Measurements from ENCODE around the gene CHST11.
A peak's percentile ranks its signal among the peaks of the same experiment; 100 is the strongest.

CHST11 gene

GRCh38 chr12:104583301-104583700, 126.6 kb downstream of the CHST11 start:
- H3K4me1 ChIP-seq (ENCODE audit: control extremely low read depth in 1 of 4, control insufficient read depth in 4 of 4, insufficient read depth in 4 of 4, low read length in 3 of 4): peaks cover 4 to 62% (median 46%) of the 10 kb centered on the region in 4 experiments
- peaks cover 0 to 42% (median 2%) of the 10 kb centered on the region in 4 experiments for H3K36me3 ChIP-seq (ENCODE audit: control insufficient read depth in 4 of 4, insufficient read depth in 4 of 4, low read length in 3 of 4)
- ChIA-PET CTCF (interaction anchor here (1.0 to 1.1 kb wide), 2 partner anchors 8 to 18 kb away, joined by 3 read pairs; no protein-coding TSS in a partner anchor), POLR2A (interaction anchor here (1.0 kb wide), 1 partner anchor 60 kb away, joined by 3 read pairs; no protein-coding TSS in a partner anchor)
- no peaks in the 10 kb centered on the region for H3K27me3 ChIP-seq (replicated peaks in 2 of 5; ENCODE audit: control insufficient read depth in 4 of 5, insufficient read depth in 5 of 5, low read length in 4 of 5)
- no peaks in the 10 kb centered on the region for H3K9me3 ChIP-seq (ENCODE audit: control extremely low read depth in 1 of 5, control insufficient read depth in 4 of 5, insufficient read depth in 2 of 5, low read depth in 1 of 5, low read length in 4 of 5)
- 74% methylated on average over 4 of the region's 4 CpGs for WGBS (ENCODE audit: insufficient coverage)
- H3K27ac ChIP-seq (ENCODE audit: insufficient read depth in 1 of 2, low read depth in 1 of 2, low read length in 2 of 2, poor library complexity in 1 of 2, severe bottlenecking in 2 of 2): no peak overlapping the region
- H3K4me3 ChIP-seq (ENCODE audit: control insufficient read depth in 1 of 7, extremely low read depth in 1 of 7, insufficient read depth in 4 of 7, low read depth in 2 of 7, low read length in 6 of 7): no peak overlapping the region
- no peak for DNase-seq

- no peak overlapping the region for H3K4me3 ChIP-seq (ENCODE audit: control insufficient read depth in 1 of 7, extremely low read depth in 1 of 7, insufficient read depth in 4 of 7, low read depth in 2 of 7, low read length in 6 of 7)
- peaks cover 4 to 53% (median 34%) of the 10 kb centered on the region in 4 experiments for H3K4me1 ChIP-seq (ENCODE audit: control extremely low read depth in 1 of 4, control insufficient read depth in 4 of 4, insufficient read depth in 4 of 4, low read length in 3 of 4)
- H3K36me3 ChIP-seq (ENCODE audit: control insufficient read depth in 4 of 4, insufficient read depth in 4 of 4, low read length in 3 of 4): peaks cover 2 to 49% (median 4%) of the 10 kb centered on the region in 4 experiments
- H3K9me3 ChIP-seq (ENCODE audit: control extremely low read depth in 1 of 5, control insufficient read depth in 4 of 5, insufficient read depth in 2 of 5, low read depth in 1 of 5, low read length in 4 of 5): no peaks in the 10 kb centered on the region
- H3K27ac ChIP-seq (ENCODE audit: insufficient read depth in 1 of 2, low read depth in 1 of 2, low read length in 2 of 2, poor library complexity in 1 of 2, severe bottlenecking in 2 of 2): no peak overlapping the region
- WGBS (ENCODE audit: insufficient coverage): 92% methylated on average over 1 of the region's 4 CpGs
- no peaks in the 10 kb centered on the region for H3K27me3 ChIP-seq (replicated peaks in 2 of 5; ENCODE audit: control insufficient read depth in 4 of 5, insufficient read depth in 5 of 5, low read length in 4 of 5)
- ChIA-PET POLR2A (no interaction called here), CTCF (interaction anchor here (1.7 kb wide), 1 partner anchor 10 kb away, joined by 4 read pairs; no protein-coding TSS in a partner anchor)
- DNase-seq: no peak
These were observed 128.8 kb downstream of the CHST11 start for GRCh38 chr12:104585448-104586055.

- H3K36me3 ChIP-seq (ENCODE audit: control insufficient read depth in 4 of 4, insufficient read depth in 4 of 4, low read length in 3 of 4): peaks cover 2 to 45% (median 4%) of the 10 kb centered on the region in 4 experiments
- ChIA-PET CTCF (interaction anchor here (1.1 to 1.7 kb wide), 2 partner anchors 9 to 11 kb away, joined by 3 to 4 read pairs; no protein-coding TSS in a partner anchor), POLR2A (no interaction called here)
- H3K27ac ChIP-seq (ENCODE audit: insufficient read depth in 1 of 2, low read depth in 1 of 2, low read length in 2 of 2, poor library complexity in 1 of 2, severe bottlenecking in 2 of 2): no peak overlapping the region
- H3K9me3 ChIP-seq (ENCODE audit: control extremely low read depth in 1 of 5, control insufficient read depth in 4 of 5, insufficient read depth in 2 of 5, low read depth in 1 of 5, low read length in 4 of 5): no peaks in the 10 kb centered on the region
- no peak for DNase-seq
- no peaks in the 10 kb centered on the region for H3K27me3 ChIP-seq (replicated peaks in 2 of 5; ENCODE audit: control insufficient read depth in 4 of 5, insufficient read depth in 5 of 5, low read length in 4 of 5)
- no peak overlapping the region for H3K4me3 ChIP-seq (ENCODE audit: control insufficient read depth in 1 of 7, extremely low read depth in 1 of 7, insufficient read depth in 4 of 7, low read depth in 2 of 7, low read length in 6 of 7)
- 87% methylated on average over 5 of the region's 7 CpGs for WGBS (ENCODE audit: insufficient coverage)
- peaks cover 4 to 48% (median 32%) of the 10 kb centered on the region in 4 experiments for H3K4me1 ChIP-seq (ENCODE audit: control extremely low read depth in 1 of 4, control insufficient read depth in 4 of 4, insufficient read depth in 4 of 4, low read length in 3 of 4)
These were observed 129.7 kb downstream of the CHST11 start for GRCh38 chr12:104586351-104586919.

- H3K27me3 ChIP-seq (replicated peaks in 2 of 5; ENCODE audit: control insufficient read depth in 4 of 5, insufficient read depth in 5 of 5, low read length in 4 of 5): no peaks in the 10 kb centered on the region
- ChIA-PET CTCF (interaction anchor here (0.5 to 1.9 kb wide), 6 partner anchors 9 to 207 kb away, joined by 3 to 8 read pairs (median 4); no protein-coding TSS in a partner anchor), POLR2A (no interaction called here)
- H3K4me1 ChIP-seq (ENCODE audit: control extremely low read depth in 1 of 4, control insufficient read depth in 4 of 4, insufficient read depth in 4 of 4, low read length in 3 of 4): peaks cover 4 to 31% (median 17%) of the 10 kb centered on the region in 4 experiments
- peaks cover 2 to 41% (median 8%) of the 10 kb centered on the region in 4 experiments for H3K36me3 ChIP-seq (ENCODE audit: control insufficient read depth in 4 of 4, insufficient read depth in 4 of 4, low read length in 3 of 4)
- WGBS (ENCODE audit: insufficient coverage): 94% methylated on average over 7 of the region's 11 CpGs
- no peak for DNase-seq
- H3K9me3 ChIP-seq (ENCODE audit: control extremely low read depth in 1 of 5, control insufficient read depth in 4 of 5, insufficient read depth in 2 of 5, low read depth in 1 of 5, low read length in 4 of 5): no peaks in the 10 kb centered on the region
- no peak overlapping the region for H3K27ac ChIP-seq (ENCODE audit: insufficient read depth in 1 of 2, low read depth in 1 of 2, low read length in 2 of 2, poor library complexity in 1 of 2, severe bottlenecking in 2 of 2)
- no peak overlapping the region for H3K4me3 ChIP-seq (ENCODE audit: control insufficient read depth in 1 of 7, extremely low read depth in 1 of 7, insufficient read depth in 4 of 7, low read depth in 2 of 7, low read length in 6 of 7)
These were observed 131.5 kb downstream of the CHST11 start for GRCh38 chr12:104588047-104588920.

- no peaks in the 10 kb centered on the region for H3K9me3 ChIP-seq (ENCODE audit: control extremely low read depth in 1 of 5, control insufficient read depth in 4 of 5, insufficient read depth in 2 of 5, low read depth in 1 of 5, low read length in 4 of 5)
- H3K27ac ChIP-seq (ENCODE audit: insufficient read depth in 1 of 2, low read depth in 1 of 2, low read length in 2 of 2, poor library complexity in 1 of 2, severe bottlenecking in 2 of 2): no peak overlapping the region
- DNase-seq: peak in 1 of 3 donors; percentile 32
- peaks cover 2 to 46% (median 8%) of the 10 kb centered on the region in 4 experiments for H3K36me3 ChIP-seq (ENCODE audit: control insufficient read depth in 4 of 4, insufficient read depth in 4 of 4, low read length in 3 of 4)
- peaks cover 4 to 32% (median 18%) of the 10 kb centered on the region in 4 experiments for H3K4me1 ChIP-seq (ENCODE audit: control extremely low read depth in 1 of 4, control insufficient read depth in 4 of 4, insufficient read depth in 4 of 4, low read length in 3 of 4)
- no peaks in the 10 kb centered on the region for H3K27me3 ChIP-seq (replicated peaks in 2 of 5; ENCODE audit: control insufficient read depth in 4 of 5, insufficient read depth in 5 of 5, low read length in 4 of 5)
- WGBS (ENCODE audit: insufficient coverage): 33% methylated on average over 1 of the region's 5 CpGs
- ChIA-PET CTCF (interaction anchor here (0.5 to 1.9 kb wide), 5 partner anchors 13 to 102 kb away, joined by 3 to 8 read pairs (median 3); no protein-coding TSS in a partner anchor), POLR2A (interaction anchor here (0.7 kb wide), 1 partner anchor 10 kb away, joined by 4 read pairs; no protein-coding TSS in a partner anchor)
- no peak overlapping the region for H3K4me3 ChIP-seq (ENCODE audit: control insufficient read depth in 1 of 7, extremely low read depth in 1 of 7, insufficient read depth in 4 of 7, low read depth in 2 of 7, low read length in 6 of 7)
These were observed 132.3 kb downstream of the CHST11 start for GRCh38 chr12:104588921-104589590.

- POLR2A ChIA-PET: interaction anchor here (0.7 kb wide), 1 partner anchor 9 kb away, joined by 4 read pairs; no protein-coding TSS in a partner anchor
- H3K4me1 ChIP-seq (ENCODE audit: control extremely low read depth in 1 of 4, control insufficient read depth in 4 of 4, insufficient read depth in 4 of 4, low read length in 3 of 4): peaks cover 6 to 34% (median 23%) of the 10 kb centered on the region in 4 experiments
- no peak for DNase-seq
- no peaks in the 10 kb centered on the region for H3K27me3 ChIP-seq (replicated peaks in 2 of 5; ENCODE audit: control insufficient read depth in 4 of 5, insufficient read depth in 5 of 5, low read length in 4 of 5)
- CTCF ChIA-PET: interaction anchor here (0.6 to 1.8 kb wide), 3 partner anchors 12 to 24 kb away, joined by 3 to 5 read pairs (median 4); no protein-coding TSS in a partner anchor
- WGBS (ENCODE audit: insufficient coverage): 100% methylated on average over 3 of the region's 8 CpGs
- no peaks in the 10 kb centered on the region for H3K9me3 ChIP-seq (ENCODE audit: control extremely low read depth in 1 of 5, control insufficient read depth in 4 of 5, insufficient read depth in 2 of 5, low read depth in 1 of 5, low read length in 4 of 5)
- H3K36me3 ChIP-seq (ENCODE audit: control insufficient read depth in 4 of 4, insufficient read depth in 4 of 4, low read length in 3 of 4): peaks cover 2 to 45% (median 8%) of the 10 kb centered on the region in 4 experiments
- H3K4me3 ChIP-seq (ENCODE audit: control insufficient read depth in 1 of 7, extremely low read depth in 1 of 7, insufficient read depth in 4 of 7, low read depth in 2 of 7, low read length in 6 of 7): no peak overlapping the region
- no peak overlapping the region for H3K27ac ChIP-seq (ENCODE audit: insufficient read depth in 1 of 2, low read depth in 1 of 2, low read length in 2 of 2, poor library complexity in 1 of 2, severe bottlenecking in 2 of 2)
These were observed 133.3 kb downstream of the CHST11 start for GRCh38 chr12:104590022-104590421.

Measured in common myeloid progenitor, CD34-positive (primary cell).